H1 (cell line): ENCODE results near the gene MGAT5B. TPM values are rescaled to one million over a fixed set of nuclear protein-coding genes. Genes with fewer than 3 reads are reported as not detected.

Experiments used
- BCL11A ChIP-seq, 2 experiments: IDR thresholded peaks; one replicate each; pipeline ENCODE4 v1.6.1; 2011; ENCODE audit warnings: low read depth in 2 of 2, low read length in 2 of 2, mild to moderate bottlenecking in 2 of 2
- CBX8 ChIP-seq: fragments of 300-800, 300-1000 bp; sonication (generic); IDR thresholded peaks from 2 replicates; pipeline ENCODE4 v1.7.1; 2016; ENCODE audit warnings: low read depth, low read length, borderline replicate concordance
- EP300 ChIP-seq, 2 experiments: IDR thresholded peaks; 1 replicate in 1 of 2; 2 replicates in 1 of 2; pipeline ENCODE4 v1.6.1; 2011 to 2012; ENCODE audit warnings: low read depth in 2 of 2, low read length in 2 of 2, mild to moderate bottlenecking in 2 of 2, borderline replicate concordance in 1 of 2, inconsistent platforms in 1 of 2, moderate library complexity in 1 of 2
- polyA plus RNA-seq, 7 experiments: library from polyadenylated mRNA; depleted of rRNA in 3 of 7; stranded (reverse) in 5 of 7; unstranded in 2 of 7; fragments of >200 nt in 5 of 7; fragments of 200-250 nt in 2 of 7; gene quantifications; 1 replicate in 5 of 7; 2 replicates in 1 of 7; 4 replicates in 1 of 7; pipeline versions ENCODE4 v1.2.1 to v1.2.3, GENCODE V29; 2011 to 2013; ENCODE audit warnings: missing spikeins in 2 of 7, mixed read lengths in 2 of 7
- total RNA-seq: library from RNA; stranded (reverse); fragmentation: NEBNext Ultra II Directional; extraction: Animal tissue kit (Norgen Biotek cat#: 25700); gene quantifications from 2 replicates; pipeline ENCODE4 v1.2.1, GENCODE V29; 2021

The MGAT5B gene
- total and polyA plus RNA-seq, 2 of the 8 experiments (the other 6 are each of a cell fraction or from before 2014, with no cell fraction given) = 7.9 to 8.2 TPM

GRCh38 chr17:76997981-76998531 is 129.9 kb downstream of the MGAT5B start (continued):
- no peak for TF ChIP-seq BCL11A (IDR thresholded peaks at IDR 0.05; ENCODE audit: low read depth in 2 of 2, low read length in 2 of 2)
- no peak for TF ChIP-seq CBX8
- TF ChIP-seq EP300 (IDR thresholded peaks at IDR 0.05; ENCODE audit: borderline replicate concordance in 1 of 2, low read depth in 2 of 2, low read length in 2 of 2) = no peak
- TF ChIP-seq, all 59 proteins: peak for 0
